Body of pancreas (tissue), 4 donors: ENCODE results near the gene ELF2. TPM values are rescaled to one million over a fixed set of nuclear protein-coding genes. Genes with fewer than 3 reads are reported as not detected.

Source experiments
- ATAC-seq: fragments of 150-250 bp; one replicate; pipeline ENCODE4 v1.9.1; 2016
- DNase-seq, 4 donors: peaks; one replicate each; pipeline ENCODE4 v3.0.0-alpha.2; 2019
- H3K27ac ChIP-seq, 4 donors: fragments of 200-600 bp; sonication (generic); 1 replicate in 3 of 4; 2 replicates in 1 of 4; pipeline versions ENCODE4 v1.5.1 to v1.6.1; 2016 to 2019; ENCODE audit warnings: mild to moderate bottlenecking in 1 of 4, mixed read lengths in 1 of 4, moderate library complexity in 1 of 4
- H3K27me3 ChIP-seq, 2 donors: fragments of 200-600 bp; sonication (generic); one replicate each; pipeline ENCODE4 v1.6.0; 2016; ENCODE audit warnings: mild to moderate bottlenecking in 1 of 2
- H3K36me3 ChIP-seq, 2 donors: fragments of 200-600 bp; sonication (generic); replicated peaks in 1 of 2; 2 replicates each; pipeline ENCODE4 v1.5.1; 2016; ENCODE audit warnings: low read depth in 2 of 2; ENCODE audit not compliant: insufficient read depth in 1 of 2
- H3K4me1 ChIP-seq: fragments of 200-600 bp; sonication (generic); one replicate; pipeline ENCODE4 v1.6.0; 2016
- H3K4me3 ChIP-seq, 2 donors: fragments of 200-600 bp; sonication (generic); 1 replicate in 1 of 2; 2 replicates in 1 of 2; pipeline ENCODE4 v1.5.1; 2016 to 2019
- H3K9me3 ChIP-seq, 3 donors: fragments of 200-600 bp; sonication (generic); 1 replicate in 2 of 3; 2 replicates in 1 of 3; pipeline ENCODE4 v1.5.1; 2016
- CTCF ChIP-seq, 7 experiments: fragments of 450-650 bp in 4 of 7; fragments of 200-600 bp in 3 of 7; sonication (generic) in 3 of 7; IDR thresholded peaks; one replicate each; pipeline ENCODE4 v1.5.1; 2016 to 2019; ENCODE audit warnings: antibody characterized with exemption in 7 of 7
- POLR2A ChIP-seq, 3 donors: fragments of 450-650 bp; IDR thresholded peaks; one replicate each; pipeline ENCODE4 v1.6.1; 2016; ENCODE audit warnings: antibody characterized with exemption in 3 of 3, mild to moderate bottlenecking in 2 of 3
- WGBS, 2 donors: methylation state at CpG; one replicate each; pipeline ENCODE4 v1.1.5; 2017; 5-methylcytosine and 5-hydroxymethylcytosine counted together
- intact Hi-C: fragments of 100-400 bp; cut with DNase I; formaldehyde crosslinking; loops from one replicate; pipeline ENCODE4 v1.15.1; 2023
- total RNA-seq, 2 donors: library from RNA; depleted of rRNA; stranded (reverse); fragments of >200 nt; gene quantifications; one replicate each; pipeline ENCODE4 v1.1.0, GENCODE V29; 2016

ELF2 gene
- total RNA-seq, 2 donors from 2014 or later = 25.4 to 42.5 TPM

GRCh38 chr4:139177869-139178619, 1.0 kb upstream of the ELF2 start:
- Histone ChIP-seq H3K4me1 (peaks cover 12% of the 10 kb centered on the region), H3K9me3 (no peaks in the 10 kb centered on the region), H3K27ac (peak overlapping the region; percentile 99 to 100 (median 100)), H3K4me3 (peak overlapping the region; percentile 80 to 87), H3K27me3 (no peaks in the 10 kb centered on the region), H3K36me3 (no peaks in the 10 kb centered on the region)
- peak; percentile 96 to 97 (median 96) for DNase-seq
- WGBS, 2 donors = 0 to 1% methylated on average over 19 to 47 of the region's 70 CpGs
- intact Hi-C loops = no loop called here
- TF ChIP-seq CTCF (IDR thresholded peaks at IDR 0.05) (no peak), POLR2A (IDR thresholded peaks at IDR 0.05) (peak; percentile 93 to 94 (median 94))
- ATAC-seq = peak; percentile 84

GRCh38 chr4:139176302-139177048, 543 bp downstream of the ELF2 start:
- H3K4me3 ChIP-seq = peak overlapping the region; percentile 80 to 87
- H3K36me3 ChIP-seq = no peaks in the 10 kb centered on the region
- H3K4me1 ChIP-seq = peaks cover 20% of the 10 kb centered on the region
- WGBS, 2 donors = 0% methylated on average over 6 to 73 of the region's 89 CpGs
- intact Hi-C loops = no loop called here
- H3K27me3 ChIP-seq = no peaks in the 10 kb centered on the region
- peak; percentile 45 to 77 (median 76) for TF ChIP-seq POLR2A (IDR thresholded peaks at IDR 0.05)
- TF ChIP-seq CTCF (IDR thresholded peaks at IDR 0.05) = no peak
- DNase-seq (peak; percentile 81 to 88 (median 85)), ATAC-seq (peak; percentile 47)
- no peaks in the 10 kb centered on the region for H3K9me3 ChIP-seq
- H3K27ac ChIP-seq = peak overlapping the region; percentile 99 to 100 (median 100)

- Histone ChIP-seq H3K4me1 (peaks cover 27% of the 10 kb centered on the region), H3K36me3 (no peaks in the 10 kb centered on the region), H3K4me3 (peak overlapping the region; percentile 80 to 87), H3K9me3 (no peaks in the 10 kb centered on the region), H3K27me3 (no peaks in the 10 kb centered on the region), H3K27ac (peak overlapping the region; percentile 99 to 100 (median 100))
- intact Hi-C loops = no loop called here
- WGBS, 2 donors = 2 to 3% methylated on average over 14 to 26 of the region's 26 CpGs
- ATAC-seq = no peak
- DNase-seq = no peak
- TF ChIP-seq POLR2A (IDR thresholded peaks at IDR 0.05) (no peak), CTCF (IDR thresholded peaks at IDR 0.05) (peak in 2 of 7 experiments; percentile 4 to 18)
Measured at GRCh38 chr4:139175646-139176301, 1.2 kb downstream of the ELF2 start.

- H3K27me3 ChIP-seq = no peaks in the 10 kb centered on the region
- peaks cover 33% of the 10 kb centered on the region for H3K4me1 ChIP-seq
- DNase-seq (no peak), ATAC-seq (no peak)
- no peak overlapping the region for H3K27ac ChIP-seq
- no peak overlapping the region for H3K4me3 ChIP-seq
- TF ChIP-seq POLR2A (IDR thresholded peaks at IDR 0.05) (no peak), CTCF (IDR thresholded peaks at IDR 0.05) (no peak)
- WGBS, 2 donors = 46 to 52% methylated on average over 7 of the region's 7 CpGs
- intact Hi-C loops = no loop called here
- H3K9me3 ChIP-seq = no peaks in the 10 kb centered on the region
- no peaks in the 10 kb centered on the region for H3K36me3 ChIP-seq
Measured at GRCh38 chr4:139171876-139172691, 4.9 kb downstream of the ELF2 start.
